ENCODE data around the gene EPN3. TPM values are rescaled to one million over a fixed set of nuclear protein-coding genes. Genes with fewer than 3 reads are reported as not detected.

Gene EPN3
- total RNA-seq, 6 donors from 2014 or later, result 0.74 to 14.4 (median 1.2) TPM; not detected in 1

DNA sequence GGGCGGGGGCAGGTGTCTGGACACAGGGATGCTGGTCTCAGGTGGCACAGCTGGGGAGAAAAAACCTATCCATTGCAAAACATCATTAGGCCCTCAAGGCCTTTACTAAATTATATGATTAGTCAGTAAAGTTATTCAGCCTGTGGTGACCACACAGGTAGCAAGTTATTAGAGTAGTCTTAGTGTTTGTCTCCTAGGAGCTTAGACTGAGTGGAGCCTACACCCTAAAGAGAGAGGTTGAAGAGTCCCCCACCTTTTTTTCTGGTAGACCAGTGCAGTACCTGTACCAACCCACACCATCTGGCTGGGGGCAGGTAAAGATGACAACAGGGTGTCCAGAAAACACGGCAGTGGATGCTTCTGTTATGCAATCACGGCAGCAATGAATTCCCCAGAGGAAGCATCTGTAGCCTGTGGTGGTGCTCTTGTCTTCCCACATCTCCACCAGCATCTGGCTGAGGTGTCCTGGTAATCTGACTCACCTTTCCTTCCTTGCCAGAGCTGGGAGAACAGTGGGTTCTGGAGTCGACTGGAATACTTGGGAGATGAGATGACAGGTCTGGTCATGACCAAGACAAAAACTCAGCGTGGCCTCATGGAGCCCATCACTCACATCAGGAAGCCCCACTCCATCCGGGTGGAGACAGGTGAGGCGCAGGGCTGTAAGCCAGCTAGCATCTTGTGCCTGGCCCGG is 13.2 kb upstream of the EPN3 start:
- WGBS, 2 donors, result 86 to 92% methylated on average over 8 of the region's 8 CpGs
- Histone ChIP-seq H3K4me1 (no peaks in the 10 kb centered on the region), H3K4me3 (no peak overlapping the region), H3K36me3 (no peaks in the 10 kb centered on the region), H3K27me3 (no peaks in the 10 kb centered on the region), H3K9me3 (no peaks in the 10 kb centered on the region), H3K27ac (no peak overlapping the region)
- TF ChIP-seq, protein P1, sequence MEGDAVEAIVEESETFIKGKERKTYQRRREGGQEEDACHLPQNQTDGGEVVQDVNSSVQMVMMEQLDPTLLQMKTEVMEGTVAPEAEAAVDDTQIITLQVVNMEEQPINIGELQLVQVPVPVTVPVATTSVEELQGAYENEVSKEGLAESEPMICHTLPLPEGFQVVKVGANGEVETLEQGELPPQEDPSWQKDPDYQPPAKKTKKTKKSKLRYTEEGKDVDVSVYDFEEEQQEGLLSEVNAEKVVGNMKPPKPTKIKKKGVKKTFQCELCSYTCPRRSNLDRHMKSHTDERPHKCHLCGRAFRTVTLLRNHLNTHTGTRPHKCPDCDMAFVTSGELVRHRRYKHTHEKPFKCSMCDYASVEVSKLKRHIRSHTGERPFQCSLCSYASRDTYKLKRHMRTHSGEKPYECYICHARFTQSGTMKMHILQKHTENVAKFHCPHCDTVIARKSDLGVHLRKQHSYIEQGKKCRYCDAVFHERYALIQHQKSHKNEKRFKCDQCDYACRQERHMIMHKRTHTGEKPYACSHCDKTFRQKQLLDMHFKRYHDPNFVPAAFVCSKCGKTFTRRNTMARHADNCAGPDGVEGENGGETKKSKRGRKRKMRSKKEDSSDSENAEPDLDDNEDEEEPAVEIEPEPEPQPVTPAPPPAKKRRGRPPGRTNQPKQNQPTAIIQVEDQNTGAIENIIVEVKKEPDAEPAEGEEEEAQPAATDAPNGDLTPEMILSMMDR (IDR thresholded peaks at IDR 0.05), result no peak
- TF ChIP-seq POLR2AphosphoS5 (IDR thresholded peaks at IDR 0.05) (no peak), EP300 (IDR thresholded peaks at IDR 0.05) (no peak), POLR2A (IDR thresholded peaks at IDR 0.05) (no peak)
- DNase-seq (no peak), ATAC-seq (ENCODE audit: low FRiP score in 2 of 2) (no peak)

DNA sequence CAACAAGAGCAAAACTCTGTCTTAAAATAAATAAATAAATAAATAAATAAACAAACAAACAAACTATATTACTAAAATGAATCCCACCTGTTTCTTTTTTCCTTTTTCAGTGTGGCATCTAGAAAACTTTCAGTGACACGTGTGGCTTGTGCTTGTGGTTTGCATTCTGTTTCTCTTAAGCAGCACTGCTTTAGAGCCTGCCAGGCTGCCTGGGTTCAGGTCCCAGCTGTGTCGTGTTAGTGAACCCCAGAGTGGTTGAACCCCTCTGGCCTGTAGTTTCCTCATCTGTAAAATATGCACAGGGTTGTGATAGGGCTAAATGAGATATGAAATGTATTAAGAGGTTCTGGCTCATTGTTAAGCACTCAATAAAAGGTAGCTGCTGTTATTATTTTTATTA is 12.1 kb upstream of the EPN3 start:
- TF ChIP-seq EP300 (IDR thresholded peaks at IDR 0.05) (no peak), POLR2AphosphoS5 (IDR thresholded peaks at IDR 0.05) (no peak), POLR2A (IDR thresholded peaks at IDR 0.05) (no peak)
- WGBS, 2 donors, result 69 to 82% methylated on average over 2 of the region's 2 CpGs

DNA sequence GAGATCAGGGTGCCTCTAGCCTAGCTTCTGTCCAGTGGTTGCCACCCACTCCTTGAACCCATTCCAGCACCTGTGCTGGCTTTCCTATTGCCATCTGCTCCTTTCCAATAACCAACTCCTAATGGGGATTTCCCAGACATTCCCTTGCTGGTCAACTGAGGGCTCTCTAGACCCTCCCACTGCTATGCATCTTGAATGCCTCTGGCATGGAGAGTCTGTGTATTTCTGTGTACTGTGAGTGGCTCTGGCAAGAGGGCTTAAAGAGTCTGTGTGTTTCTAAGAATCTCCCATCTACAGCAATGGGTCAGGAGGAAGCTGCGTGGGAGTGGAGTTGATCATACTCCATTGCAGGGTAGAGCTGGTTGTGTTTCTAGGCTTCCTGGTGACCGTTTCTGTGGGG is 11.0 kb upstream of the EPN3 start:
- 20 to 57% methylated on average over 1 to 2 of the region's 2 CpGs for WGBS, 2 donors
- no peak for DNase-seq

More for the DNA sequence above, 12.1 kb upstream of the EPN3 start:
- no peaks in the 10 kb centered on the region for H3K36me3 ChIP-seq
- H3K9me3 ChIP-seq, result no peaks in the 10 kb centered on the region
- H3K27me3 ChIP-seq, result no peaks in the 10 kb centered on the region
- no peaks in the 10 kb centered on the region for H3K4me1 ChIP-seq
- H3K4me3 ChIP-seq, result no peak overlapping the region
- ATAC-seq (ENCODE audit: low FRiP score in 2 of 2), result no peak
- no peak overlapping the region for H3K27ac ChIP-seq
- DNase-seq, result no peak

DNA sequence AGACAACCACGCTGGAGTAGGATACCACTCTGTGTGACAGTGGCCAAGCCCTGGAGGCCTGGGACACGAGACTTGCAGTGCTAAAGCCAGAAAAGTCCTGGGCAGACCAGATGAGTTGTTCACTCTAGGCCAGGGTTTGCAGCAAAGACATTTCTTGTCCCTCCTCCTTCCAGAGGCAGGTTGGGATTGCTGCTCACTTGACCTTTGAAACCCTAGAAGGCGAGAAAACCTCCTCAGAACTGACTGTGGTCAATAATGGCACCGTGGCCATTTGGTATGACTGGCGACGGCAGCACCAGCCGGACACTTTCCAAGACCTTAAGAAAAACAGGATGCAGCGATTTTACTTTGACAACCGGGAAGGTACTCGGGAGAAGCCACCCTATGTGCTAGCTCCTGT is 9.8 kb upstream of the EPN3 start:
- ATAC-seq (ENCODE audit: low FRiP score in 2 of 2) (no peak), DNase-seq (no peak)
- no peak overlapping the region for H3K27ac ChIP-seq
- no peaks in the 10 kb centered on the region for H3K36me3 ChIP-seq
- H3K9me3 ChIP-seq, result no peaks in the 10 kb centered on the region
- TF ChIP-seq POLR2AphosphoS5 (IDR thresholded peaks at IDR 0.05), result no peak
- no peak overlapping the region for H3K4me3 ChIP-seq
- H3K4me1 ChIP-seq, result no peaks in the 10 kb centered on the region
- WGBS, 2 donors, result 86 to 87% methylated on average over 10 of the region's 10 CpGs
- no peaks in the 10 kb centered on the region for H3K27me3 ChIP-seq

More for the DNA sequence above, 11.0 kb upstream of the EPN3 start:
- H3K27me3 ChIP-seq, result no peaks in the 10 kb centered on the region
- no peak overlapping the region for H3K27ac ChIP-seq
- ATAC-seq (ENCODE audit: low FRiP score in 2 of 2), result no peak
- TF ChIP-seq, protein P1 (IDR thresholded peaks at IDR 0.05), result no peak
- TF ChIP-seq EP300 (IDR thresholded peaks at IDR 0.05), result no peak
- no peak for TF ChIP-seq POLR2AphosphoS5 (IDR thresholded peaks at IDR 0.05)
- TF ChIP-seq POLR2A (IDR thresholded peaks at IDR 0.05), result no peak
- no peak overlapping the region for H3K4me3 ChIP-seq
- no peaks in the 10 kb centered on the region for H3K4me1 ChIP-seq
- no peaks in the 10 kb centered on the region for H3K9me3 ChIP-seq
- H3K36me3 ChIP-seq, result no peaks in the 10 kb centered on the region

DNA sequence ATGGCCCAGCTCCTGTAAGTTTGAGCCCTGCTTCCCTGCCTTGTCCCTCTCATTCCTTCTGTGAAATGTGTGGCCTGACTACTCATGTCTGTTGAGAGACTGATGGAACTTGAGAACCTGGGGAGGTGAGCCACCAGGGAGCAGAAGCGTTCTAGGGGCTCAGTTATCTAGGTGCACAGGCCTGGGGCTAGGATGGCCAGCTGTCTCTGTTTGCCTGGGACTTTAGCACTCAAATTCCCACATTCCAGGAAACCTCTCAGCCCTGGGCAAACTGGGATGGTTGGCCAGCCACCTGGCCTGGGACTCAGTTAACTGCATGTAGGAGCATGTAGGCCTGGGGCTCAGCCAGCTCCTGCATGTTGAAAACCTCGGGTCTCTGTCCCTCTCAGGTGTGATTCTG is 9.3 kb upstream of the EPN3 start:
- TF ChIP-seq EP300 (IDR thresholded peaks at IDR 0.05) (no peak), POLR2A (IDR thresholded peaks at IDR 0.05) (no peak), POLR2AphosphoS5 (IDR thresholded peaks at IDR 0.05) (no peak)
- TF ChIP-seq, protein P1 (IDR thresholded peaks at IDR 0.05), result no peak
- DNase-seq (no peak), ATAC-seq (ENCODE audit: low FRiP score in 2 of 2) (no peak)
- no peaks in the 10 kb centered on the region for H3K27me3 ChIP-seq
- H3K27ac ChIP-seq, result no peak overlapping the region
- WGBS, 2 donors, result 83 to 97% methylated on average over 1 to 2 of the region's 2 CpGs
- H3K9me3 ChIP-seq, result no peaks in the 10 kb centered on the region
- no peaks in the 10 kb centered on the region for H3K36me3 ChIP-seq
- H3K4me1 ChIP-seq, result no peaks in the 10 kb centered on the region
- no peak overlapping the region for H3K4me3 ChIP-seq

DNA sequence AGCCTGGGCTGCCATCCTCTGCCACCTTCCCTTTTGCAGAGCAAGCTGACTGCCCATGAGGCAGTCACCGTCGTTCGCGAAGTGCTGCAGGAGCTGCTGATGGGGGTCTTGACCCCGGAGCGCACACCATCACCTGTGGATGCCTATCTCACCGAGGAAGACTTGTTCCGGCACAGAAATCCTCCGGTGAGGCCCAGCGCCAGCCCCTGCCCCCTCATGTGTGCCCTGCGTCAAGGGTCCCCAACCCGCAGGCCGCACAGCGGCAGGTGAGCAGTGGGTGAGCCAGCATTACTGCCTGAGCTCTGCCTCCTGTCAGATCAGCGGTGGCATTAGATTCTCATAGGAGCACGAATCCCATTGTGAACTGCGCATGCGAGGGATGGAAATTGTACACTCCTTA is 7.7 kb upstream of the EPN3 start:
- Histone ChIP-seq H3K36me3 (no peaks in the 10 kb centered on the region), H3K4me1 (no peaks in the 10 kb centered on the region), H3K9me3 (no peaks in the 10 kb centered on the region), H3K4me3 (no peak overlapping the region), H3K27ac (no peak overlapping the region), H3K27me3 (no peaks in the 10 kb centered on the region)
- WGBS, 2 donors, result 87 to 89% methylated on average over 8 to 18 of the region's 18 CpGs
- ATAC-seq (ENCODE audit: low FRiP score in 2 of 2), result no peak
- DNase-seq, result peak in 1 of 2 donors; percentile 72
- TF ChIP-seq POLR2A (IDR thresholded peaks at IDR 0.05) (no peak), POLR2AphosphoS5 (IDR thresholded peaks at IDR 0.05) (no peak), EP300 (IDR thresholded peaks at IDR 0.05) (no peak)
- TF ChIP-seq, protein P1 (IDR thresholded peaks at IDR 0.05), result no peak
